Liver (tissue), 9 donors: ENCODE measurements around the gene DHRS12. TPM values are rescaled to one million over a fixed set of nuclear protein-coding genes. Genes with fewer than 3 reads are reported as not detected.

Source experiments
- DNase-seq: peaks from one replicate; pipeline ENCODE4 v3.0.0-alpha.2; 2017; ENCODE audit warnings: low spot score
- H3K27ac ChIP-seq, 2 donors: one replicate each; pipeline ENCODE4 v1.7.0; 2013; ENCODE audit warnings: inconsistent platforms in 2 of 2, low read length in 2 of 2, control low read depth in 1 of 2, low read depth in 1 of 2, mild to moderate bottlenecking in 1 of 2
- H3K27me3 ChIP-seq, 4 donors: one replicate each; pipeline versions ENCODE4 v1.6.1 to v1.7.0; 2013; ENCODE audit warnings: low read length in 3 of 4, inconsistent platforms in 1 of 4, mild to moderate bottlenecking in 1 of 4, moderate library complexity in 1 of 4; ENCODE audit not compliant: control insufficient read depth in 4 of 4, insufficient read depth in 4 of 4
- H3K36me3 ChIP-seq, 4 donors: one replicate each; pipeline versions ENCODE4 v1.6.1 to v1.7.0; 2013; ENCODE audit warnings: low read length in 3 of 4, mild to moderate bottlenecking in 3 of 4, low read depth in 1 of 4, moderate library complexity in 1 of 4; ENCODE audit not compliant: control insufficient read depth in 4 of 4, insufficient read depth in 3 of 4
- H3K4me1 ChIP-seq, 4 donors: one replicate each; pipeline versions ENCODE4 v1.6.1 to v1.7.0; 2013; ENCODE audit warnings: low read length in 3 of 4, mild to moderate bottlenecking in 3 of 4, moderate library complexity in 1 of 4; ENCODE audit not compliant: control insufficient read depth in 4 of 4, insufficient read depth in 4 of 4
- H3K4me3 ChIP-seq, 3 donors: one replicate each; pipeline versions ENCODE4 v1.6.1 to v1.7.0; 2013; ENCODE audit warnings: low read length in 3 of 3, control low read depth in 1 of 3, low read depth in 1 of 3, mild to moderate bottlenecking in 1 of 3
- H3K9ac ChIP-seq, 2 donors: one replicate each; pipeline ENCODE4 v1.7.0; 2013; ENCODE audit warnings: low read length in 2 of 2, mild to moderate bottlenecking in 2 of 2, moderate library complexity in 2 of 2, control low read depth in 1 of 2, low read depth in 1 of 2
- H3K9me3 ChIP-seq, 4 donors: one replicate each; pipeline versions ENCODE4 v1.6.1 to v1.7.0; 2013; ENCODE audit warnings: low read length in 3 of 4; ENCODE audit not compliant: control insufficient read depth in 4 of 4
- ATF3 ChIP-seq: IDR thresholded peaks from 2 replicates; pipeline ENCODE4 v1.6.1; 2016; ENCODE audit warnings: antibody characterized with exemption
- CTCF ChIP-seq: fragments of 150-350 bp; IDR thresholded peaks from 2 replicates; pipeline ENCODE4 v1.5.1; 2017; ENCODE audit warnings: improper control_type of control experiment, low read depth, low read length; ENCODE audit not compliant: missing input control
- EGR1 ChIP-seq, 2 donors: IDR thresholded peaks; 2 replicates each; pipeline ENCODE4 v1.6.1; 2016 to 2018; ENCODE audit warnings: antibody characterized with exemption in 2 of 2, low read depth in 2 of 2
- FOXA1 ChIP-seq: IDR thresholded peaks from 2 replicates; pipeline ENCODE4 v1.6.1; 2016; ENCODE audit warnings: antibody characterized with exemption
- FOXA2 ChIP-seq: IDR thresholded peaks from 2 replicates; pipeline ENCODE4 v1.6.1; 2016; ENCODE audit warnings: antibody characterized with exemption
- HNF4A ChIP-seq, 2 donors: conservative IDR thresholded peaks; 2 replicates each; pipeline ENCODE4 v1.6.1; 2016; ENCODE audit warnings: antibody characterized with exemption in 2 of 2, mild to moderate bottlenecking in 2 of 2
- HNF4G ChIP-seq: IDR thresholded peaks from 2 replicates; pipeline ENCODE4 v1.6.1; 2016; ENCODE audit warnings: antibody characterized with exemption
- JUND ChIP-seq, 2 donors: IDR thresholded peaks; 2 replicates each; pipeline ENCODE4 v1.6.1; 2016; ENCODE audit warnings: antibody characterized with exemption in 2 of 2
- MAX ChIP-seq: IDR thresholded peaks from 2 replicates; pipeline ENCODE4 v1.6.1; 2016; ENCODE audit warnings: antibody characterized with exemption
- RAD21 ChIP-seq, 2 donors: IDR thresholded peaks; 2 replicates each; pipeline ENCODE4 v1.6.1; 2016; ENCODE audit warnings: antibody characterized with exemption in 2 of 2, mild to moderate bottlenecking in 2 of 2
- REST ChIP-seq: IDR thresholded peaks from 2 replicates; pipeline ENCODE4 v1.6.1; 2016; ENCODE audit warnings: antibody characterized with exemption, mild to moderate bottlenecking
- RXRA ChIP-seq, 2 donors: IDR thresholded peaks; 2 replicates each; pipeline ENCODE4 v1.6.1; 2017 to 2018; ENCODE audit warnings: antibody characterized with exemption in 2 of 2, mild to moderate bottlenecking in 1 of 2
- SP1 ChIP-seq: IDR thresholded peaks from 2 replicates; pipeline ENCODE4 v1.6.1; 2018; ENCODE audit warnings: antibody characterized with exemption, mild to moderate bottlenecking
- YY1 ChIP-seq: IDR thresholded peaks from 2 replicates; pipeline ENCODE4 v1.6.1; 2016; ENCODE audit warnings: antibody characterized with exemption, mild to moderate bottlenecking
- WGBS: extraction: QIAGEN DNeasy Blood & Tissue Kit; methylation state at CpG from one replicate; pipeline ENCODE4 v1.1.7; 2013; 5-methylcytosine and 5-hydroxymethylcytosine counted together
- polyA plus RNA-seq, 2 donors: library from polyadenylated mRNA; stranded (reverse) in 1 of 2; unstranded in 1 of 2; fragments of 200-250 nt in 1 of 2; fragments of >200 nt in 1 of 2; fragmentation: Nextera tagmentation in 1 of 2; extraction: Ambion mirVana in 1 of 2; gene quantifications; one replicate each; pipeline versions ENCODE4 v1.2.1 to v1.2.3, GENCODE V29; 2013 to 2015
- total RNA-seq, 2 donors: library from RNA; depleted of rRNA; stranded (reverse); fragments of >200 nt; gene quantifications; one replicate each; pipeline ENCODE4 v1.2.3, GENCODE V29; 2014
- donor health status: healthy.
- donor health status: healthy.
- donor health status: healthy.
- donor health status: healthy.
- donor health status: healthy.

The DHRS12 gene
- total and polyA plus RNA-seq, 4 donors: 6.5 to 15.5 (median 9.3) TPM

GRCh38 chr13:51818276-51818675 lies 14.3 kb upstream of the DHRS12 start (continued):
- TF ChIP-seq ATF3: no peak
- TF ChIP-seq YY1: no peak
- TF ChIP-seq SP1: no peak
- no peak for TF ChIP-seq HNF4A (conservative IDR thresholded peaks at IDR 0.05)
- TF ChIP-seq FOXA1: no peak

- Histone ChIP-seq H3K36me3 (no peaks in the 10 kb centered on the region), H3K27ac (no peak overlapping the region)
Observed at GRCh38 chr13:51817717-51818116, 13.8 kb upstream of the DHRS12 start.

More at GRCh38 chr13:51817717-51818116, 13.8 kb upstream of the DHRS12 start:
- no peak overlapping the region for H3K9ac ChIP-seq
- WGBS: 89% methylated on average over 8 of the region's 8 CpGs
- no peaks in the 10 kb centered on the region for H3K27me3 ChIP-seq
- H3K9me3 ChIP-seq: no peaks in the 10 kb centered on the region
- no peak for DNase-seq
- H3K4me3 ChIP-seq: no peak overlapping the region
- TF ChIP-seq MAX (no peak), HNF4A (conservative IDR thresholded peaks at IDR 0.05) (no peak), REST (no peak), CTCF (no peak), JUND (IDR thresholded peaks at IDR 0.05) (no peak), RXRA (IDR thresholded peaks at IDR 0.05) (no peak), HNF4G (no peak), YY1 (no peak), FOXA2 (no peak), SP1 (no peak), RAD21 (IDR thresholded peaks at IDR 0.05) (no peak), EGR1 (IDR thresholded peaks at IDR 0.05; ENCODE audit: low read depth in 2 of 2) (no peak)
- peaks cover 0 to 13% (median 6%) of the 10 kb centered on the region in 4 donors for H3K4me1 ChIP-seq
